ENCODE data around the gene GIMAP8.
"Not testable (repeated sequence)": the region's sequence is repeated elsewhere in the genome, so short reads cannot be mapped to it uniquely, and the experiment has no call there.

The GIMAP8 gene

GRCh38 chr7:150464962-150465361 is 14.5 kb downstream of the GIMAP8 start:
- DNase-seq (ENCODE audit: low read depth, low spot score) = no peak

- no peak for DNase-seq (ENCODE audit: low read depth, low spot score)
These were observed 15.0 kb downstream of the GIMAP8 start for GRCh38 chr7:150465414-150465813.

DNA sequence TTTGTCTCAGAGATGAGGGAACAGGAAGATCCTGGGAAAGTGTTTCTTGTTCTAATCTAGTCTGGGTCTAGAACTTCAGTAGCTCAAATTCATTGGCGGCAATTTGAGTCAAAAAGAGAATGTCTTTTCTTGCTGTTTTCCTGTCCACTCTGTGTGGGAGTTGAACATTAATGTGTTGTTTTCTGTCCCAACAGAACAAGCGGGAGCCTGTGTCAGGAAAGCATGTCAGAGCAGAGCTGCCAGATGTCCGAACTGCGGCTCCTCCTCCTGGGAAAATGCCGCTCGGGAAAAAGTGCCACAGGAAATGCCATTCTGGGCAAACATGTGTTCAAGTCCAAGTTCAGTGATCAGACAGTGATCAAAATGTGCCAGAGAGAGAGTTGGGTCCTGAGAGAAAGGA is 16.0 kb downstream of the GIMAP8 start:
- no peak for DNase-seq (ENCODE audit: low read depth, low spot score)

DNA sequence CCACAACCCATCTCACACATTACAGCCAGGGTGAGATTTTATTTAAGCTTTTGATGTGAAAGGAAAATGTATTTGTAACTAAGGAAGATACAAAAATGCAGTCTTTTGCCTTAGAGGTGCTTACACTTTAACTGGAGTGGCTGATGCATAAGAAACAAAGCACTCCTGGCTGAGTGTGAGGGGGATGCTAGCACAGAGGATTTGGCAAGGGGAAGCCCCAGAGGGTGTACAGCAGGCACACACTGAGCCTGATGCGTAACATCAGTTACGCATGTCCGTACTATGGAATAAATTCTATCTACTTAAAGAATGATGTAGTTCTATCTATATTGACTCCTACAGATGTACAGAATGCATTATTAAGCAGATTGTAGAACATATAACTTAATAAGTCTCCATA is 17.8 kb downstream of the GIMAP8 start:
- no peak for DNase-seq (ENCODE audit: low read depth, low spot score)

DNA sequence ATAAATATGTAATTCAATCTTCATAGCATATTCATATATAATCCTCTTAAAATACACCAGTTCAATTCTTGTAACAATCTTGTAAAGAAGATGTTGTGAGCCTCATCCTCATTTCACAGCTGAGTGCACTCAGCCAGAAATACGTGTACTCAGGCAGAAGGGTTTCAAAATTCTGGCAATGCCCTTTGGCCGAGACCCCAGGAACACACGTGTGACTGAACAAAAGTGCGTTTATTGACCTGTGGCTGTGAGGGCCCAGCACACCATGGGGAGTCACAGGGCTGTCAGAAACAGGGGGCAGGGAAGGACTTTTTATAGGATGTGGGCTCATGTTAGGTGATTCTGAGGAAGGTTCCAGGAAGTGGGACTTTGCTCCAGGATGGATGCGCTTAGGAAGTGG is 21.5 kb downstream of the GIMAP8 start:
- DNase-seq (ENCODE audit: low read depth, low spot score) = no peak

GRCh38 chr7:150473902-150474301 is 23.5 kb downstream of the GIMAP8 start:
- no peak for DNase-seq (ENCODE audit: low read depth, low spot score)

- DNase-seq (ENCODE audit: low read depth, low spot score) = no peak
These were observed 25.9 kb downstream of the GIMAP8 start for GRCh38 chr7:150476285-150476684.

DNA sequence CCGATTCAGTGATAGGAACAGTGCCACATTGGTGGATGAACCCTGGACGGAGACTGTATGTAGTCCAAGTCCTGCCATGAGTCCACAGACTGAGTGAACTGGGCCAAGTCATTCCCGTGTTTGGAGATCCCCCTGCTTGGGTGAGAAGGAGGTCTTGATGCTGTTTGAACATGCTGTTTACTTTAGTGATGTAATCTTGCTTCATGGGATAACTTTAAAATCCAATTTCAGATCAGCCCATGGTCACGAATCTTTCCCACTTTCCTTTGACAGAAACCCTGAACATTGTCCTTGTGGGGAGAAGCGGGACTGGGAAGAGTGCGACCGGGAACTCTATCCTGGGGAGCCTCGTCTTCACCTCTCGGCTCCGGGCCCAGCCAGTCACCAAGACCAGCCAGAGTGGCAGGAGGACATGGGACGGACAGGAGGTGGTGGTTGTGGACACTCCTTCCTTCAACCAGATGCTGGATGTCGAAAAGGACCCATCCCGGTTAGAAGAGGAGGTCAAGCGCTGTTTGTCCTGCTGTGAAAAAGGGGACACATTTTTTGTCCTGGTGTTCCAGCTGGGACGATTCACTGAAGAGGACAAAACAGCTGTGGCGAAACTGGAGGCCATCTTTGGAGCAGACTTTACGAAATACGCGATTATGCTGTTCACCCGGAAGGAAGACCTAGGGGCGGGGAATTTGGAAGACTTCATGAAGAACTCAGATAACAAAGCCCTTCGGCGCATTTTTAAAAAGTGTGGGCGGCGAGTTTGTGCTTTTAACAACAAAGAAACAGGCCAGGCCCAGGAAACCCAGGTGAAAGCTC is 26.6 kb downstream of the GIMAP8 start:
- no peak for DNase-seq (ENCODE audit: low read depth, low spot score)

GRCh38 chr7:150479023-150479716 is 28.7 kb downstream of the GIMAP8 start:
- no peak for DNase-seq (ENCODE audit: low read depth, low spot score)

- no peak for DNase-seq (ENCODE audit: low read depth, low spot score)
These were observed 30.9 kb downstream of the GIMAP8 start for GRCh38 chr7:150481186-150481920.

DNA sequence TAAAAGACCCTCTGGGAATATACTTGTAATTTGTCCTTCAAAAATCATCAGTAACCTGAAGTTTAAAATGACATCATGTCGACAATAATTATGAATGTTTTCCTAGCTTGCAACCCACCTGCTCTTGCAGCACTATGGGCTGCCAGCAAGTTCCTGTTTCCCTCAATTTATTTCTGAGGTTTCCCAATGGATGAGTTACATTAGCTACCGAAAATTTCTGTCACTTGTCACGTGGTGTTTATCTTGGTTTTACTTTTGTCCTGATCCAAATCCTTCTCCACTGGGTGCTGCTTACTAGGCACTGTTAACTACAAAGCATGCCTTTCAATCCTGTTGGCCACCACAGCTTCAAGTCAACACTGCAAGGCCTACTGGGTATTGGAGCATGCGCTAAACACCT is 31.5 kb downstream of the GIMAP8 start:
- DNase-seq (ENCODE audit: low read depth, low spot score) = no peak

- DNase-seq (ENCODE audit: low read depth, low spot score) = not testable (repeated sequence)
These were observed 33.1 kb downstream of the GIMAP8 start for GRCh38 chr7:150483514-150483913.

- DNase-seq (ENCODE audit: low read depth, low spot score) = not testable (repeated sequence)
These were observed 33.6 kb downstream of the GIMAP8 start for GRCh38 chr7:150484071-150484470.

DNA sequence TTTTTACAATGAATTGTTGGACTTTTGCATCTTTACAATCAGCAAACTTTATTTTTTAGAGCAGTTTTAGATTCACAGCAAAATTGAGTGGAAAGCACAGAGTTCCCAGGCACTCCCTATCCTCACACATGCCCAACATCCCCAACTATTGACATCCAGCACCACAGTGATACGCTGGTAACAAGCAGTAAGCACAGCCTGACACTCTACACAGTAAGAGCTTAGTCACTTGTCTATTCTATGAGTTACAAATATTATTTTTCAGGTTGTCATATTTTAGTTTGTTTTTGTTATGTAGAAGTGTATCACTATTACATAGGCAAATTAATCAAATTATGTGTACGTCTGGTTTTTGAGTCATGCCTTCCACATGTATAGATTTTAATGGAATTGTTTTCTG is 37.2 kb downstream of the GIMAP8 start:
- no peak for DNase-seq (ENCODE audit: low read depth, low spot score)

DNA sequence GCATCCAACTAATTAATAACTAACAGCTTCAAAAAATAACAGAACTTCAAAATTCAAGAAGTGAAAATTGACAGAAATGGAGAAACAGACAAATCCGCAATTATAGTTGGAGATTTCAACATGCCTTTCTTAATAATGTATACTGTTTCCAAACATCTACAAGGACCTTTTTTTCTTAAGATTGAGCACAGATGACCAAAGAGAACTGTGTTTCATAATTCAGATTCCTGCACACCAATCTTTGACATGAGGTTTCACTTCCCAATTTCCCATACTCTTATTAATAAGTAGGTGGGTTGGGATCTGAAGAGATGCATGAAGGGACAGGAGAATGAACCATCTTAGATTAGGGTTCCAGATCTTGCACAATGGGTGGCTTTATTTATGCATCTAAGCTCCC is 39.4 kb downstream of the GIMAP8 start:
- DNase-seq (ENCODE audit: low read depth, low spot score) = no peak

- not testable (repeated sequence) for DNase-seq (ENCODE audit: low read depth, low spot score)
These were observed 43.0 kb downstream of the GIMAP8 start for GRCh38 chr7:150493442-150493841.

GRCh38 chr7:150502519-150502918 is 52.1 kb downstream of the GIMAP8 start:
- no peak for DNase-seq (ENCODE audit: low read depth, low spot score)

DNA sequence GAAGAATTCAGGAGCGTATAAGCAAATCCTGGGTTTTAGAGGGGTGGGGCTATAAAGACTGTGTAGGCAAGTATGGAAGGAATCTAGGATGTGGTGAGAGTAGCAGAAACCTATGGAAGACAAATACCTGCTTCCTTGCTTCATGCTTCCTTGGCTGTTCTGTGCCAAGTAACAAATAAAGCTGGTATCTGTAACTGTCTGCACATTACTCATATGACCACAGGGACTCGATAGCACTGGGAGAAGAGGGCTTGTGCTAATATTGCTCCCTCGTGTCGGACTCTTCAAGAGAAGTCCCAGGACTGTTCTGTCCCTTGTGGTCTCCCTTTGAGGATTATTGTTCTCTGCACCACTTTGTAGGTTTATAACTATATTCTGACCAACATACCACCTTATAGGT is 52.7 kb downstream of the GIMAP8 start:
- no peak for DNase-seq (ENCODE audit: low read depth, low spot score)

DNA sequence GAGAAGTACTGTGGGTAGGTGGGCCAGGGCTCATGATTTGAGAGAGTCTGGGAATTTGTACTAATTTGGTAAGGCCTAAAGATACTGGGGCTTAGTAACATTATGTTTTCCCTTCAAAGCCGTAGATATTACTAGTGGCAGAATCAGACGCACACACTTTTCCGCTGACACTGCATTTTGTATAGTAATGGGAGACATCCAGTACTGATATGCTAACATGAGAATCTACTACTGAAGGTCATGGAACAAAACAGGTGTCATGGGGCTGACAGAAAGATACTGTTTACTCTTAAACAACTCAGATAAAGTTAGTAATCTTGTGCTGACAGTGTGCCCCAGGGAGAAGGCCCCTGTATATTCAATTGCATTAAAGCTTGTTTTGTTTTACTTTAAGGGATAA is 53.2 kb downstream of the GIMAP8 start:
- no peak for DNase-seq (ENCODE audit: low read depth, low spot score)

- no peak for DNase-seq (ENCODE audit: low read depth, low spot score)
These were observed 57.6 kb downstream of the GIMAP8 start for GRCh38 chr7:150507947-150508602.

DNA sequence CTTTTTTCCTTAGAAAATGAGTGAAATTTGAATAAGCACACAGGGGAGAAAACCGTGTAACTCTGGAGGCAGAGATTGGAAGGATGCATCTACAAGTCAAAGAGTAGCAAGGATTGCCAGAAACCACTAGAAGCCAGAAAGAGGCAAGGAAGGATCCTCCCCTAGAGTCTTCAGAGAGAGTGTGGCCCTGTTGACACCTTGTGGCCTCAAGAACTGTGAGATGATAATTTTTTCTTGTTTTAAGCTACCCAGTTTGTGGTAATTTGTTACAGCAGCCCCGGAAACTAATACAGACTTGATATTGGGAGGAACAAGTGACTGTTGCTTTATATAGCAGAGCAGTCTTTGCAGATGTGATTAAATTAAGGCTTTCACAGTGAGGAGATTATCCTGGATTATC is 60.6 kb downstream of the GIMAP8 start:
- no peak for DNase-seq (ENCODE audit: low read depth, low spot score)

DNA sequence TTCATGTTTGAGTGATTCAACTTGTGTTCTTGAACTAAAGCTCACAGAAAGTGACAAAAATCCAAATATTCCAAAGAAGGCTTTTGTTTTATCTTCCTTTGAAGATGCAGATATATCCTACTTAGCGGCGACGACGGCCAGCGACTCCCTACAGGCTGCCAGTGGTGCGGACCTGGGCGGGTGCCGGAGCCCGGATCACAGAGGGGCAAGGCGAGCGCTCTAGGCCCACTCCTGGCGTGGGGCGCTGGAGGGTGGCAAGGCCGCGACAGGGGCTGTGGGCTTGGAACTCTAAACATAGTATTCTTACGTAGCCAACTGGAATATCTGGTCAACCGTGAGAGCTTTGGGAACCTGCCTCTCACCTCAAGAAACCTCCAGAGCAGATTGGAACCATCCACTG is 63.3 kb downstream of the GIMAP8 start:
- no peak for DNase-seq (ENCODE audit: low read depth, low spot score)

Data from iPS DF 19.7 (cell line).